Lung (tissue), 12 donors: ENCODE data around the gene CBY1. TPM values are rescaled to one million over a fixed set of nuclear protein-coding genes. Genes with fewer than 3 reads are reported as not detected.
"Not testable (repeated sequence)": the region's sequence is repeated elsewhere in the genome, so short reads cannot be mapped to it uniquely, and the experiment has no call there.

ENCODE experiments used
- ATAC-seq: fragments of 200-7000 bp; cut with Tn5 transposase; one replicate; pipeline ENCODE4 v1.9.1; 2020; ENCODE audit warnings: moderate number of reproducible peaks; ENCODE audit not compliant: insufficient read depth, low FRiP score
- DNase-seq, 3 donors: peaks; one replicate each; pipeline ENCODE4 v3.0.0-alpha.2; 2013 to 2017
- H3K27ac ChIP-seq, 2 donors: one replicate each; pipeline ENCODE4 v1.5.1; 2013; ENCODE audit warnings: mild to moderate bottlenecking in 2 of 2, moderate library complexity in 2 of 2, control low read depth in 1 of 2, inconsistent platforms in 1 of 2, low read depth in 1 of 2, low read length in 1 of 2
- H3K27me3 ChIP-seq, 3 donors: one replicate each; pipeline ENCODE4 v1.5.1; 2013; ENCODE audit warnings: low read length in 2 of 3; ENCODE audit not compliant: control insufficient read depth in 3 of 3, insufficient read depth in 3 of 3
- H3K36me3 ChIP-seq, 4 donors: one replicate each; pipeline ENCODE4 v1.5.1; 2013; ENCODE audit warnings: low read length in 4 of 4, mild to moderate bottlenecking in 1 of 4, moderate library complexity in 1 of 4; ENCODE audit not compliant: control insufficient read depth in 4 of 4, insufficient read depth in 4 of 4
- H3K4me1 ChIP-seq, 5 donors: one replicate each; pipeline ENCODE4 v1.5.1; 2013; ENCODE audit warnings: low read length in 5 of 5, mild to moderate bottlenecking in 2 of 5, moderate library complexity in 1 of 5; ENCODE audit not compliant: control insufficient read depth in 5 of 5, insufficient read depth in 5 of 5
- H3K4me3 ChIP-seq: one replicate; pipeline ENCODE4 v1.5.1; 2013; ENCODE audit warnings: mild to moderate bottlenecking, control low read depth, moderate library complexity
- H3K9ac ChIP-seq, 2 donors: one replicate each; pipeline ENCODE4 v1.5.1; 2013; ENCODE audit warnings: low read length in 2 of 2, control low read depth in 1 of 2; ENCODE audit not compliant: insufficient read depth in 1 of 2
- H3K9me3 ChIP-seq, 4 donors: one replicate each; pipeline ENCODE4 v1.5.1; 2013; ENCODE audit warnings: low read length in 3 of 4, mild to moderate bottlenecking in 1 of 4, moderate library complexity in 1 of 4; ENCODE audit not compliant: control insufficient read depth in 4 of 4, insufficient read depth in 3 of 4
- WGBS, 2 donors: extraction: QIAGEN DNeasy Blood & Tissue Kit; methylation state at CpG; one replicate each; pipeline ENCODE4 v1.1.7; 2013; 5-methylcytosine and 5-hydroxymethylcytosine counted together
- polyA plus RNA-seq, 2 donors: library from polyadenylated mRNA; stranded (reverse); fragments of 200-250 nt; gene quantifications; one replicate each; pipeline ENCODE4 v1.2.1, GENCODE V29; 2013
- total RNA-seq, 2 donors: library from RNA; depleted of rRNA in 1 of 2; stranded (reverse); fragments of >200 nt in 1 of 2; gene quantifications; one replicate each; pipeline ENCODE4 v1.2.1, GENCODE V29; 2014 to 2021
- TF ChIP-seq, protein P1 (sequence below): IDR thresholded peaks from 2 replicates; pipeline ENCODE4 v1.5.1; 2012; ENCODE audit warnings: mild to moderate bottlenecking; ENCODE audit errors: control extremely low read depth, extremely low read depth
- donor health status: control.
- donor health status: control.
- donor health status: Bipolar disorder and iron deficiency.
- donor health status: healthy.
- donor health status: DM: yes; HTN: yes; CAD: no.

Gene CBY1
- total and polyA plus RNA-seq, 4 donors: 24.8 to 49.0 (median 29.2) TPM

- H3K9me3 ChIP-seq: no peaks in the 10 kb centered on the region
- DNase-seq (no peak), ATAC-seq (no peak)
- no peak overlapping the region for H3K9ac ChIP-seq
- TF ChIP-seq, protein P1, sequence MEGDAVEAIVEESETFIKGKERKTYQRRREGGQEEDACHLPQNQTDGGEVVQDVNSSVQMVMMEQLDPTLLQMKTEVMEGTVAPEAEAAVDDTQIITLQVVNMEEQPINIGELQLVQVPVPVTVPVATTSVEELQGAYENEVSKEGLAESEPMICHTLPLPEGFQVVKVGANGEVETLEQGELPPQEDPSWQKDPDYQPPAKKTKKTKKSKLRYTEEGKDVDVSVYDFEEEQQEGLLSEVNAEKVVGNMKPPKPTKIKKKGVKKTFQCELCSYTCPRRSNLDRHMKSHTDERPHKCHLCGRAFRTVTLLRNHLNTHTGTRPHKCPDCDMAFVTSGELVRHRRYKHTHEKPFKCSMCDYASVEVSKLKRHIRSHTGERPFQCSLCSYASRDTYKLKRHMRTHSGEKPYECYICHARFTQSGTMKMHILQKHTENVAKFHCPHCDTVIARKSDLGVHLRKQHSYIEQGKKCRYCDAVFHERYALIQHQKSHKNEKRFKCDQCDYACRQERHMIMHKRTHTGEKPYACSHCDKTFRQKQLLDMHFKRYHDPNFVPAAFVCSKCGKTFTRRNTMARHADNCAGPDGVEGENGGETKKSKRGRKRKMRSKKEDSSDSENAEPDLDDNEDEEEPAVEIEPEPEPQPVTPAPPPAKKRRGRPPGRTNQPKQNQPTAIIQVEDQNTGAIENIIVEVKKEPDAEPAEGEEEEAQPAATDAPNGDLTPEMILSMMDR: no peak
- H3K36me3 ChIP-seq: peaks cover 0 to 2% (median 0%) of the 10 kb centered on the region in 4 donors
- H3K4me3 ChIP-seq: no peak overlapping the region
- H3K27me3 ChIP-seq: no peaks in the 10 kb centered on the region
- no peaks in the 10 kb centered on the region for H3K4me1 ChIP-seq
- 94% methylated on average over 13 of the region's 13 CpGs for WGBS, 2 donors
- H3K27ac ChIP-seq: no peak overlapping the region
Observed at GRCh38 chr22:38641476-38642040, 14.9 kb upstream of the CBY1 start.

- not testable (repeated sequence) for DNase-seq, H3K9me3 ChIP-seq, H3K36me3 ChIP-seq, H3K9ac ChIP-seq, H3K4me3 ChIP-seq, H3K27ac ChIP-seq, H3K4me1 ChIP-seq, H3K27me3 ChIP-seq
- WGBS, 2 donors: 92 to 95% methylated on average over 4 to 5 of the region's 5 CpGs
- peak; percentile 94 for ATAC-seq
Observed at GRCh38 chr22:38644245-38644644, 12.2 kb upstream of the CBY1 start.

DNA sequence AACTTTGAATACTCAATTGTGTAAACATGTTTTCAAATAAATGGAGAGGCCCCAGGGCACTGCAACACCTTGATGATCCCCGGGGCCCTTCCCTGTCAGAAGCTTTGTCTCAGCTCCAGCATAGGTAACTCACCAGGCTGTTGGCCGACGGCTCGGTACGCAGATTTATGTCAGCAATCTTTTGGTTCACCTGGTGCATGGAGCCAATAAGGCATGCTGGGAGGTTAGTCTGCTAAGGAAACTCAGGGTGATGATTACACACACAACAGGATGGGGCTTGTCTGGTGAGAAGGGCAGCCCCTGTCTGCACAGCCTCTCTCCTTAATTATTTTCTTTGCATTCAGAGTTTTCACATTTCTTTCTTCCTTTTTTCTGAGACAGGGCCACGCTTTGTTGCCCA is 11.0 kb upstream of the CBY1 start:
- no peaks in the 10 kb centered on the region for H3K36me3 ChIP-seq
- TF ChIP-seq, protein P1: no peak
- DNase-seq (no peak), ATAC-seq (no peak)
- H3K4me1 ChIP-seq: no peaks in the 10 kb centered on the region
- 89 to 93% methylated on average over 6 of the region's 6 CpGs for WGBS, 2 donors
- no peak overlapping the region for H3K27ac ChIP-seq
- no peaks in the 10 kb centered on the region for H3K27me3 ChIP-seq
- no peak overlapping the region for H3K9ac ChIP-seq
- no peaks in the 10 kb centered on the region for H3K9me3 ChIP-seq
- H3K4me3 ChIP-seq: no peak overlapping the region

DNA sequence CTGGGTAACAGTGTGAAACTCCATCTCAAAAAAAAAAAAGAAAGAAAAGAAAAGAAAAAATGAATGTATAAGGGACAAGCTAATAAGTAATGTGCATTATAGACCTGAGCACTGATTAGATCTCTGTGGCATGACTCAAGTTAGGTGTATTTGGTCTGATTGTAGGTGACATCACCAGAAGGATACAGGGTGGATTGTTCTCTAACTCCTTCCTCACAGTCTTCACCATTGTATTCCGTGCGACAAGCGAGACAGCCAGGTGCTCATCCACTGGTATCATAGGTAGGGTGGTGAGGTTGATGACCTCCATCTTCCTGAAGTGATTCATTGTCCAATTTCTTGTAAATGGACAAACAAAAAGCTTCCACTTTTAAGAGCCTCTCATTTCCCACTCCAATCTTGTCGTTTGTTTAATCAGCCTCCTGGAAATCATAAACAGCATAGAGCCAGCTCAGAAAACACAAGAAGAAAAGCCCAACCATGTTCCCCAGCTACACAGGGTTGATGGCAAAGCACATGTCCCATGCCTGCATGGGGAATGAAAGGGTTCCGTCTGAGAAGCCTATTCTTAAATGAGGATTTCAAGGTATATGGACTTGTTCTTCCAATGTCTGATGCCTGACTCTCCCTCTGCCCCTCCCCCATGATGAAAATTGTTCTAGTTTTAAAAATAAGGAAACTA is 6.5 kb upstream of the CBY1 start:
- Histone ChIP-seq H3K4me3 (no peak overlapping the region), H3K9ac (no peak overlapping the region), H3K4me1 (no peaks in the 10 kb centered on the region), H3K36me3 (no peaks in the 10 kb centered on the region), H3K9me3 (no peaks in the 10 kb centered on the region), H3K27ac (no peak overlapping the region), H3K27me3 (no peaks in the 10 kb centered on the region)
- TF ChIP-seq, protein P1: no peak
- 76 to 82% methylated on average over 5 of the region's 5 CpGs for WGBS, 2 donors
- ATAC-seq: no peak
- DNase-seq: no peak
